ENCODE data around the gene NOX3.

NOX3 gene

DNA sequence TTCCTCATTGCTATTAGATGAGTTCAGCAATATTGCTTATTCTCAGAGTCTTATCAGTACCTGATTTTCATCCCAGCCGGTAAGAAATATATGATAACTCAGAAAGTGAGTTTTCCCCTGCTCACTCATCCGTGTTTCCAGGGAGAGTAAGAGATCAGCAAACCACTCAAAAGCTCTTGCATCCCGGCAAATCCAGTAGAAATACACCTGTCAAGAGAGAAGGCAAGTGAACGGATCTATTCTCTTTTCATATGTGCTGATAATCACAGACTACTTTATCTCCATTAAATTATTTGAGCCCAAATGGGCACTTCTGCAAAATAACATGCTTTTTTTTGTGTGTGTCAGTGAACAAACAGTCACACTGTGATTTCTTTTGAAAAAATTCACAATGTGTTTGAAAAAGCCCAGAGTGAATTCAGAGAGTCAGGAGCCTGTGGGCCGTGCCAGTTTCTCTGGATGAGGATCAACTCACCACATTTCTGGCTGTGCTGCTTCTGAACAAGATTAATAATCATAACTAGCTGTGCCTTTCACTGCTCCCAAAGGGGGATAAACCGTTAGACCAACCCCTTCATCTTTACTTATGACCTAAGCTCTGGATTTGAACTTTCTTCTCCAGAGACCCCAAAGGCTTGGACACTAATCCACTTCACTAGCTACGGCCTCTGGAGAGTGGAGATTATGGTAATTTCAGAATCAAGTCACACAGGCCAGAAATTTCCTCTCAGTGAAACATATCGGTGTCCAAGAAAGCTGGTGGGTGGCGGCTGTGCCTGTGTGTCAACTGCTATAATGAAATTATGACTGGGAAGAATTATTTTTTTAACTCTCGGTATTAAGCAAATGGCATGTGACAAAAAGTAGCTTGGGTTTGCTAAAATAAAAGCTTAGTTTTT, 44.2 kb downstream of the NOX3 start:
- H3K4me3 ChIP-seq (replicated peaks; ENCODE audit: low read depth, low read length), result no peak overlapping the region
- TF ChIP-seq, protein P1, sequence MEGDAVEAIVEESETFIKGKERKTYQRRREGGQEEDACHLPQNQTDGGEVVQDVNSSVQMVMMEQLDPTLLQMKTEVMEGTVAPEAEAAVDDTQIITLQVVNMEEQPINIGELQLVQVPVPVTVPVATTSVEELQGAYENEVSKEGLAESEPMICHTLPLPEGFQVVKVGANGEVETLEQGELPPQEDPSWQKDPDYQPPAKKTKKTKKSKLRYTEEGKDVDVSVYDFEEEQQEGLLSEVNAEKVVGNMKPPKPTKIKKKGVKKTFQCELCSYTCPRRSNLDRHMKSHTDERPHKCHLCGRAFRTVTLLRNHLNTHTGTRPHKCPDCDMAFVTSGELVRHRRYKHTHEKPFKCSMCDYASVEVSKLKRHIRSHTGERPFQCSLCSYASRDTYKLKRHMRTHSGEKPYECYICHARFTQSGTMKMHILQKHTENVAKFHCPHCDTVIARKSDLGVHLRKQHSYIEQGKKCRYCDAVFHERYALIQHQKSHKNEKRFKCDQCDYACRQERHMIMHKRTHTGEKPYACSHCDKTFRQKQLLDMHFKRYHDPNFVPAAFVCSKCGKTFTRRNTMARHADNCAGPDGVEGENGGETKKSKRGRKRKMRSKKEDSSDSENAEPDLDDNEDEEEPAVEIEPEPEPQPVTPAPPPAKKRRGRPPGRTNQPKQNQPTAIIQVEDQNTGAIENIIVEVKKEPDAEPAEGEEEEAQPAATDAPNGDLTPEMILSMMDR (IDR thresholded peaks at IDR 0.05; ENCODE audit: low read length, missing control alignments), result no peak
- no peak for DNase-seq (ENCODE audit: low read depth)

DNA sequence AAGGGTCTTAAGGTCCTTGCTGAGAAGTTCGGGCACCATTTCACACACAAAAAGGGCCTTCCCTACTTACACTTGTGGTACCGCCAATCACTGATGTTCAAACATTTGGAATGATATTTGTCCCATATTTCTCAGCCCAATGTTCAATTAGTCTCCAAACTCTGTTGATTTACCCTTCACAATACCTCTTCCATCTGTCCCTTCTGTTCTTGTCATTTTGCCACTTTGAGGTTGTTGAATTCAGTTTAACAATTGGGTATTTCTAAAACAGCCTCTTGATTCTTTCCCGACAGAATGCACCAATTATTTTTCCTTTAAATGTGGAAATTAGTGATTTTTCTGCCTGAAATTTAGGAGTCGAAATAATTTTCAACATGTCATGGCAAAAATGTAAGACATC, 46.2 kb downstream of the NOX3 start:
- DNase-seq (ENCODE audit: low read depth), result no peak
- TF ChIP-seq, protein P1 (IDR thresholded peaks at IDR 0.05; ENCODE audit: low read length, missing control alignments), result no peak
- H3K4me3 ChIP-seq (replicated peaks; ENCODE audit: low read depth, low read length), result no peak overlapping the region

- H3K4me3 ChIP-seq (replicated peaks; ENCODE audit: low read depth, low read length), result no peak overlapping the region
- TF ChIP-seq, protein P1 (IDR thresholded peaks at IDR 0.05; ENCODE audit: low read length, missing control alignments), result no peak
- no peak for DNase-seq (ENCODE audit: low read depth)
Measured at GRCh38 chr6:155408981-155409380, 46.7 kb downstream of the NOX3 start.

GRCh38 chr6:155408231-155408630, 47.4 kb downstream of the NOX3 start:
- H3K4me3 ChIP-seq (replicated peaks; ENCODE audit: low read depth, low read length), result no peak overlapping the region
- TF ChIP-seq, protein P1 (IDR thresholded peaks at IDR 0.05; ENCODE audit: low read length, missing control alignments), result no peak
- DNase-seq (ENCODE audit: low read depth), result no peak

DNA sequence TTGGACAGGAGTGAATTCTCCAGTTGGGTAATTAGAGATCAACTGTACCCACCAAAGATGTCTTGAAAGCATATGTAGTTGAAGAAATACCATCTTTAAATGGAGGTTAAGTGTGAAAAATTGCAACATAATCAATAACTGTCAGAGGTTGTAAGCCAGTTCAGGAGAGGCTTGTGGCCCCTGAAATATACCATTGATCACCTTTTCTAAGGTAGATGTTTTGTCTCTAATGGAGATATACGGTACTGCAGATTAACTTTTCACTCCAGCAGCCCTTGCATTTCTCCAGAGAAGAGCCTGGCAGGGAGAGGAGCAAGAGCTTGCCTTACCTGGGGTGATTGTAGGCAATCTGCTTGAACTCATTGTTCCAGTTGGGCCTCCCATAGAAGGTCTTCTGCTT, 48.8 kb downstream of the NOX3 start:
- no peak for DNase-seq (ENCODE audit: low read depth)
- H3K4me3 ChIP-seq (replicated peaks; ENCODE audit: low read depth, low read length), result no peak overlapping the region
- TF ChIP-seq, protein P1 (IDR thresholded peaks at IDR 0.05; ENCODE audit: low read length, missing control alignments), result no peak

- no peak for DNase-seq (ENCODE audit: low read depth)
- TF ChIP-seq, protein P1 (IDR thresholded peaks at IDR 0.05; ENCODE audit: low read length, missing control alignments), result no peak
- H3K4me3 ChIP-seq (replicated peaks; ENCODE audit: low read depth, low read length), result no peak overlapping the region
Measured at GRCh38 chr6:155404937-155405336, 50.7 kb downstream of the NOX3 start.

Data from fibroblast of pulmonary artery (primary cell).